Epithelial cell of proximal tubule (primary cell): ENCODE measurements around the gene CCDC7. TPM values are rescaled to one million over a fixed set of nuclear protein-coding genes. Genes with fewer than 3 reads are reported as not detected.
"Not testable (repeated sequence)": the region's sequence is repeated elsewhere in the genome, so short reads cannot be mapped to it uniquely, and the experiment has no call there.

Experiments used
- DNase-seq: peaks from one replicate; pipeline ENCODE4 v3.0.0-alpha.2; 2011; ENCODE audit warnings: low read depth
- H3K4me3 ChIP-seq: 2 replicates; pipeline ENCODE4 v1.5.1; 2011; ENCODE audit warnings: low read depth, mild to moderate bottlenecking, low read length
- total RNA-seq: library from RNA; depleted of rRNA; stranded (reverse); fragments of >200 nt; gene quantifications from 2 replicates; pipeline ENCODE4 v1.2.3, GENCODE V29; 2015
- TF ChIP-seq, protein P1 (sequence below): conservative IDR thresholded peaks from 2 replicates; pipeline ENCODE4 v1.5.1; 2012; ENCODE audit warnings: low read depth, mild to moderate bottlenecking, low read length

The CCDC7 gene
- total RNA-seq, 1 donor from 2014 or later: 1.3 TPM

DNA sequence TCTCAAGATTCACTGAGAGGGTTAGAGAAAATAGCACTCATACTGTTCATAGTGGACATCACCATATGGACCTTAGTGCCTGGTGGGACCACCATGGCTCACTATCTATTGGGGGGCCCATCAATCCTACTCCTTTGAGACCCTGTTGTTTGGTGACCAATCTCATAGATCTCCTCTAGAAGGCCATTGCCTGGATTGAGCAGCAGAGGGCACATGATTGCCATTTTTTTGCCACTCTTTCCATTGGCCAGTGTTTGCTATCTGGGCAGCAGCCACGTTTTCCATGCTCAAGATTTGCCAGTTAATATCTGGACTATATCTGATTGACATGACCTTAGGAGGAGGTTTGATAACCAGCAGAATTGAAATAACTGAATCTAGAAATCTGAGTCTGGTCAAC is 267.6 kb downstream of the CCDC7 start:
- TF ChIP-seq, protein P1, sequence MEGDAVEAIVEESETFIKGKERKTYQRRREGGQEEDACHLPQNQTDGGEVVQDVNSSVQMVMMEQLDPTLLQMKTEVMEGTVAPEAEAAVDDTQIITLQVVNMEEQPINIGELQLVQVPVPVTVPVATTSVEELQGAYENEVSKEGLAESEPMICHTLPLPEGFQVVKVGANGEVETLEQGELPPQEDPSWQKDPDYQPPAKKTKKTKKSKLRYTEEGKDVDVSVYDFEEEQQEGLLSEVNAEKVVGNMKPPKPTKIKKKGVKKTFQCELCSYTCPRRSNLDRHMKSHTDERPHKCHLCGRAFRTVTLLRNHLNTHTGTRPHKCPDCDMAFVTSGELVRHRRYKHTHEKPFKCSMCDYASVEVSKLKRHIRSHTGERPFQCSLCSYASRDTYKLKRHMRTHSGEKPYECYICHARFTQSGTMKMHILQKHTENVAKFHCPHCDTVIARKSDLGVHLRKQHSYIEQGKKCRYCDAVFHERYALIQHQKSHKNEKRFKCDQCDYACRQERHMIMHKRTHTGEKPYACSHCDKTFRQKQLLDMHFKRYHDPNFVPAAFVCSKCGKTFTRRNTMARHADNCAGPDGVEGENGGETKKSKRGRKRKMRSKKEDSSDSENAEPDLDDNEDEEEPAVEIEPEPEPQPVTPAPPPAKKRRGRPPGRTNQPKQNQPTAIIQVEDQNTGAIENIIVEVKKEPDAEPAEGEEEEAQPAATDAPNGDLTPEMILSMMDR: peak; percentile 20
- no peak overlapping the region for H3K4me3 ChIP-seq
- no peak for DNase-seq

DNA sequence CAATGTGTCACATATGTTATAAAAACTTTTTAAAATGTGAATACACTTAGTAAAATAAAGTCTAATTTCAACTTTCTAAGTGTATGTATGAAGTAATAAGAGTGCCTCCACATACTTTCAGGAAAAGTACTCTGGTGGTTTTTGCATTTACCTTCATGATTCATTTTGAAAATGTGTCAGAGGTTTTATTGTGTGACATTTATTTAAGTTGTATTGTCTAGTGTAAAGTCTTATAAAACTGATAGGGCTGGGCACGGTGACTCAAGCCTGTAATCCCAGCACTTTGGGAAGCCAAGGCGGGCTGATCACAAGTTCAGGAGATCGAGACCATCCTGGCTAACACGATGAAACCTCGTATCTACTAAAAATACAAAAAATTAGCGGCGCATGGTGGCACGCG is 285.6 kb downstream of the CCDC7 start:
- no peak overlapping the region for H3K4me3 ChIP-seq
- TF ChIP-seq, protein P1: no peak
- no peak for DNase-seq

DNA sequence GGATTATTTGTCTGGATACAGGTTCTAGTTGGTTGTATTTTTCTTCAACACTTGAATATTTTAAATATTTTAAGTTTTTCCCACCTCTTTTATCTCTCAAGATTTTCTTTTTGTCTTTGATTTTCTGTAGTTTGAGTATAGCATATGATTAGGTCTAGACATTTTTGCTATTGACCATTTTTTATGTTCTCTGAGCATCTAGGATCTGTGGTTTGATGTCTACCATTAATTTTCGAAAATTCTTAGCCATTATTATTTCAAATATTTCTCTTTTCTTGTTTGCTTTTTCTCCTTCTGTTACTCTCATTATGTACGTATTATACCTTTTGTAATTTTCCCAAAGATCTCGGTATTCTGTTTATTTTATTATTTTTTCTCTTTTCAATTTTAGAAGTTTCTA is 293.0 kb downstream of the CCDC7 start:
- TF ChIP-seq, protein P1: no peak
- no peak overlapping the region for H3K4me3 ChIP-seq
- no peak for DNase-seq

DNA sequence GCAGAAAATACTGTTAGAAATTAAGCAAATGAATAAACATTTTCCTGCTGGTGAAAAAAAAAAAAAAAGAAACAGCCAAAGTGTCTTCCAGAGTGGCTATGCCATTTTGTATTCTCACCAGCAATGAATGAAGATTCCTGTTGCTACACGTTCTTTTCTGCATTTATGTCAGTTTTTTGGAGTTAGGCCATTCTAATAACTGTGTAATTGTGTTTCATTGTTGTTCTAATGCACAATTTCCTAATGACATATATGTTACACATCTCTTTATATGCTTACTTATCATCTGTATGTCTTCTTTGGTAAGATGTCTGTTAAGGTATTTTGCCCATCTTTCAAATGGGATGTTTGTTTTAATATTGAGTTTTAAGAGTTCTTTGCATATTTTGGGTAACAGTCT is 298.4 kb downstream of the CCDC7 start:
- H3K4me3 ChIP-seq: no peak overlapping the region
- TF ChIP-seq, protein P1: no peak
- DNase-seq: no peak

DNA sequence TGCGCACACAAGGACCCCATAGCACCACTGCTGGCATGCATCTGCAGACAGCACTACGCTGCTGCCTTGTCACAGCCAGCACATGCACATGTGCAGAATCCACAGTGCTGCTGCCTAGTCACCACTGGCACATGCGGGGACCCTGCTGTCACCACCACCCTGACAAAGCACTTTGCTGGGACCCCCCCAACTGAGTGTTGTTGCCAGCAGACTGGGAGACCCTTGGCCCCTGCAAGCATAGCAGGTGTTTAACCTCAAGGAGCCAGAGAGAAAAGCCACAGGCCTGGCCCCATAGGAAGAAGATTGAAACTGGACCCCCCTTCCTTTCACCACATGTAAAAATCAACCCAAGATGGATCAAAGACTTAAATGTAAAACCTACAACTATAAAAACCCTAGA is 300.9 kb downstream of the CCDC7 start:
- TF ChIP-seq, protein P1: no peak
- H3K4me3 ChIP-seq: no peak overlapping the region
- DNase-seq: no peak

DNA sequence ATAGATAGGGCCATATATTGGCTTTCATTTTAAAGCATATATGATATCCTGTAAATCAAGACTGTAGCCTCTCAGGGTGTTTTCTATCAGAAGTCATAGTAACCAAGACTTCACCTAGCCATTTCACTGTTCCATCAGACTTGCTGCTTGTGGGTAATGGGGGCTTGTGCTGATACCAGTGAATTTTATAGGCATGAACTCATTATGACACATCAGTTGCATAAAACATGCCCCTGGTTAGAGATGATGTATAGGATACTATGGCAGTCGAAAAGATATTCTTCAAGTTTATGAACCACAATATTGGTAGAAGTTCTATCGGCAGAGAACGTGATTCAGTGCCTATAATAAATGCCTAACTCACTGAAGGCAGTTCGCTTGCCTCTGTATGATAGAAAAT is 305.6 kb downstream of the CCDC7 start:
- no peak overlapping the region for H3K4me3 ChIP-seq
- no peak for DNase-seq
- TF ChIP-seq, protein P1: no peak

DNA sequence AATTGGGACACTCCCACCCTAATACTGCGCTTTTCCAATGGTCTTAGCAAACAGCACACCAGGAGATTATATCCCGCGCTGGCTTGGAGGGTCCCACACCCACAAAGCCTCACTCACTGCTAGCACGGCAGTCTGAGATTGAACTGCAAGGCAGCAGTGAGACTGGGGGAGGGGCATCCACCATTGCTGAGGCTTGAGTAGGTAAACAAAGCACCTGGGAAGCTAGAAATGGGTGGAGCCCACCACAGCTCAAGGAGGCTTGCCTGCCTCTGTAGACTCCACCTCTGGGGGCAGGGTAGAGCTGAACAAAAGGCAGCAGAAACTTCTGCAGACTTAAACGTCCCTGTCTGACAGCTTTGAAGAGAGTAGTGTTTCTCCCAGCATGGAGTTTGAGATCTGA is 309.0 kb downstream of the CCDC7 start:
- DNase-seq, H3K4me3 ChIP-seq: not testable (repeated sequence)

DNA sequence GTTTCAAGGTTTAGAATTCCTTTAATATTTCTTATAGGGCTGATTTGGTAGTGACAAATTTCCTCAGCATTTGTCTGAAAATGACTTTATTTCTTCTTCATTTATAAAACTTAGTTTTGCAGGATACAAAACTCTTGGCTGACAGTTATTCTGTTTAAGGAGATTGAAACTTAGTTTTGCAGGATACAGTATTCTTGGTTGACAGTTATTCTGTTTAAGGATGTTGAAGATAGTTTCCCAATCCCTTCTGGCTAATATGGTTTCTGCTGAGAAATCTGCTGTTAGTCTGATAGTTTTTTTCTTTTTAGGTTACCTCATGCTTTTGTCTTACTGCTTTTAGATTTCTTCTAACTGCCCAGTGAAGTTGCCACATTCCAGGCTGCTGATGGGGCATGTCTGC is 325.3 kb downstream of the CCDC7 start:
- TF ChIP-seq, protein P1: no peak
- no peak overlapping the region for H3K4me3 ChIP-seq

More for the DNA sequence above, 325.3 kb downstream of the CCDC7 start:
- no peak for DNase-seq
